Measurements from ENCODE around the gene IDI1.

Gene IDI1

DNA sequence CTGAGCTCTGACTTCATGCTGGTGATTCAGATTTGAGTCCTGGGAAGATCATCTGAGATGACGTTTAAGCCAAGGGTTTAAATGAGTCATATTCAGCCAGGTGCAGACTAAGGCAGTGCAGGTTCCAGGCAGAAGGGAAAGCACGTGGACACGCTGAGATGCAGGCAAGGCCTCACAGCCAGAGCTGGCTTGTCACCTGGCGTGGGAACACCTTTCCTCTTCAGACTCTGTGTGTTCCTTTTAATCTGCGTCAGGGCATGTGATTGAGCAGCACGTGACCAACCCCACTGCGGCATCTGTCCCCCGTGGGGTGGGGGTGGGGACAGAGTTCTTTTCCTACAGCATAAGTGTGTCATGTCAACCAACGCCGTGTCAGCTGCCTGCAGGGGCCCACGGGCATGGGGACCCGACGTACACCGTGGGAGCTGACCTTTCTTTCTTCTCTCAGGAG, 12.6 kb downstream of the IDI1 start:
- no peaks in the 10 kb centered on the region for H3K4me1 ChIP-seq (ENCODE audit: control insufficient read depth, insufficient read depth, low read length)
- H3K9me3 ChIP-seq (ENCODE audit: control insufficient read depth, low read length), result no peaks in the 10 kb centered on the region
- no peaks in the 10 kb centered on the region for H3K27me3 ChIP-seq (ENCODE audit: control insufficient read depth, insufficient read depth, low read length, poor library complexity, severe bottlenecking)
- H3K4me3 ChIP-seq (ENCODE audit: insufficient read depth, low read depth, low read length), result no peak overlapping the region
- 89 to 90% methylated on average over 14 of the region's 14 CpGs for WGBS, 2 experiments
- H3K27ac ChIP-seq (ENCODE audit: insufficient read depth, low read depth, low read length, poor library complexity, severe bottlenecking), result no peak overlapping the region
- peaks cover 11% of the 10 kb centered on the region for H3K36me3 ChIP-seq (ENCODE audit: control insufficient read depth, insufficient read depth, low read length)

DNA sequence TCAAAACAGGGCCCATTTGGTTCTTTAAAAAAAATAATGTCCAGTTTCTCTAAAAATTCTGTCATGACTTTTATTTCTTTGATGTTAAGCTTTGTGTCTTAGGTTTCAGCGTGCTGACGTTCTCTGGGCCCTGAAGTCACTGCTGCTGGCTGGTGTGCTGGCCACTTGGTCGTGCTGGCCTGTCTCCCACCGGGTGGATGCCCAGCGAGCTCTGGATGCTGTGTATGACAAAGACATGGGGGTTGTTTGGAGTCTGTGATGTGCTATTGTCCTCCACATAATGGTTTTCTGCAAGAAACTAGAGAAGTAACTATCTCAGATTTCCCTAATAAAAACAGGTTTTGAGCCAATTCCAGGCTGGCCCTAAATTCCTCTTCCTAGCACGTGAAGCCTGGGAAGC, 13.7 kb downstream of the IDI1 start:
- peaks cover 3% of the 10 kb centered on the region for H3K36me3 ChIP-seq (ENCODE audit: control insufficient read depth, insufficient read depth, low read length)
- WGBS, 2 experiments, result 63 to 66% methylated on average over 6 of the region's 6 CpGs
- H3K27me3 ChIP-seq (ENCODE audit: control insufficient read depth, insufficient read depth, low read length, poor library complexity, severe bottlenecking), result no peaks in the 10 kb centered on the region
- H3K9me3 ChIP-seq (ENCODE audit: control insufficient read depth, low read length), result no peaks in the 10 kb centered on the region
- no peak overlapping the region for H3K27ac ChIP-seq (ENCODE audit: insufficient read depth, low read depth, low read length, poor library complexity, severe bottlenecking)
- H3K4me1 ChIP-seq (ENCODE audit: control insufficient read depth, insufficient read depth, low read length), result no peaks in the 10 kb centered on the region
- no peak overlapping the region for H3K4me3 ChIP-seq (ENCODE audit: insufficient read depth, low read depth, low read length)

DNA sequence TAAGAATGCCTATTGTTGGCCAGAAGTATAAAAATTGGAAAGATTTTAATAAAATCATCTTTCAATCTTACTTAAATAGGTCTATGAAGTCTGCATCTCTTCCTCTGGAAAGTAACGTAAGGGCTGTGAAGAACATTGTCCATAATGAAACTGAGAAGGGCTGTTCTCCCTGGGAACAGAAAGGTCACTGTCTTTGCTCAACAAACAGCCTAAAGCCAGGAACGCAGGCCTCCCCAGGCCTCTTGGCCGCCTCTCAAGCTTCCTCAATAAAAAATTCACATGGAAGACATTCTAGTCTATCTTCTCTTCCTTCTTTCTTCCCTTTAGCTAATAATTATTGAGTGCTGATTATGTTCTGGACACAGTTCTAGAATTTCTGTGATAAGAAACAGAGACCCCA, 14.2 kb downstream of the IDI1 start:
- H3K4me1 ChIP-seq (ENCODE audit: control insufficient read depth, insufficient read depth, low read length), result no peaks in the 10 kb centered on the region
- H3K4me3 ChIP-seq (ENCODE audit: insufficient read depth, low read depth, low read length), result no peak overlapping the region
- H3K27ac ChIP-seq (ENCODE audit: insufficient read depth, low read depth, low read length, poor library complexity, severe bottlenecking), result no peak overlapping the region
- no peaks in the 10 kb centered on the region for H3K27me3 ChIP-seq (ENCODE audit: control insufficient read depth, insufficient read depth, low read length, poor library complexity, severe bottlenecking)
- WGBS, 2 experiments, result 91 to 93% methylated on average over 3 of the region's 3 CpGs
- H3K9me3 ChIP-seq (ENCODE audit: control insufficient read depth, low read length), result no peaks in the 10 kb centered on the region
- H3K36me3 ChIP-seq (ENCODE audit: control insufficient read depth, insufficient read depth, low read length), result no peaks in the 10 kb centered on the region

DNA sequence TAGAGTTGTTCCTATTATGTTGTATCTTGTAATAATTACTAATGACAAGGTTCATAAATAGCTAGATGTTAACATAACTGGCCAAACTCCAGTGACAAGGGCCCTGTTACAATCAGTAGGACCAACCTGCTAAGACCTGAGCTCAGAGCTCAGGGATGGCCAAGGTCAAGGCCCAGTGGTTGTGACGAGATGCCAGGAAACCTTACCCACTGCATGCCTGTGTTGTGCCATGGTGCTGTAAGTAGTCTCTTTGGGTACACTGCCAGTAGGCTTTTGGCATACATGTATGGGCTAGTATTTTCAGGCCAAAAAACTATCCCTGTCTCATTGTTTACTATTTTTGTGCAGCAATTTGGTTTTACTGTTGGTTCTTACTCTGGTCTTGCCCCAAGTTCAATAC, 15.3 kb downstream of the IDI1 start:
- Histone ChIP-seq H3K27ac (ENCODE audit: insufficient read depth, low read depth, low read length, poor library complexity, severe bottlenecking) (no peak overlapping the region), H3K27me3 (ENCODE audit: control insufficient read depth, insufficient read depth, low read length, poor library complexity, severe bottlenecking) (no peaks in the 10 kb centered on the region), H3K9me3 (ENCODE audit: control insufficient read depth, low read length) (no peaks in the 10 kb centered on the region), H3K4me1 (ENCODE audit: control insufficient read depth, insufficient read depth, low read length) (no peaks in the 10 kb centered on the region), H3K4me3 (ENCODE audit: insufficient read depth, low read depth, low read length) (no peak overlapping the region), H3K36me3 (ENCODE audit: control insufficient read depth, insufficient read depth, low read length) (no peaks in the 10 kb centered on the region)
- 92 to 96% methylated on average over 1 of the region's 1 CpG for WGBS, 2 experiments

DNA sequence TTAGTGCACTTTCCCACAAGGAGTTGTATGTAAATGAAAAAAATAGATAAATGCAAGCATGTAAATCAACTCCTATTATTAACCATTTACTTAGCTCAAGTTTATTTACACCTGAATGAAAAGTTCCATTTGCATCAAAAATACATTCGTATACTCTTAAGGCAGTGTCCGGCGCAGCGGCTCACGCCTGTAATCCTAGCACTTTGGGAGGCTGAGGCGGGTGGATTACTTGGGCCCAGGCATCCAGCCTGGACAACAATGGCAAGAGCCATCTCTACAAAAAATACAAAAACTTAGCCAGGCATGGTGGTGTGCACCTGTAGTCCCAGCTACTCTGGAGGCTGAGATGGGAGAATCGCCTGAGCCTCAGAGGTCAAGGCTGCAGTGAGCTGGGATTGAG, 19.1 kb downstream of the IDI1 start:
- Histone ChIP-seq H3K27me3 (ENCODE audit: control insufficient read depth, insufficient read depth, low read length, poor library complexity, severe bottlenecking) (no peaks in the 10 kb centered on the region), H3K9me3 (ENCODE audit: control insufficient read depth, low read length) (no peaks in the 10 kb centered on the region), H3K4me1 (ENCODE audit: control insufficient read depth, insufficient read depth, low read length) (no peaks in the 10 kb centered on the region), H3K4me3 (ENCODE audit: insufficient read depth, low read depth, low read length) (no peak overlapping the region), H3K27ac (ENCODE audit: insufficient read depth, low read depth, low read length, poor library complexity, severe bottlenecking) (no peak overlapping the region), H3K36me3 (ENCODE audit: control insufficient read depth, insufficient read depth, low read length) (no peaks in the 10 kb centered on the region)
- WGBS, 2 experiments, result 87 to 89% methylated on average over 7 of the region's 7 CpGs

DNA sequence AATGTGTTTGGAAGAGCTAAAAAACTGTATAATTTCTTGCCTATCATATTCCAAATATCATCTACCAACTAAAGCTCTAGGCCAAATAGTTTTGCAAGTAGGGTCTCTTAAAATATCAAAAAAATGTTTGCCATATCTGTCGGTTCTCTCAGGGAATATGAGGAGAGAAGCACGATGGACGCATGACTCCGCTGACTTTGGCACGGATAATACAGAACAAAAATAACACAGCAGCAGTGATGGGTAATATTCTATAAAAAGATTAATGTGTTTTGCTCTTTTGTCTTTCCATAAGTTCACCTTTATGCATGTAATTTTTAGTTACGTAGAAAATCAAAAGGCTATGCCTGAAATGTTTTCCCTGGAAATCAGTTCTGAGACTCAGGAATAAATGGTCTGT, 22.3 kb downstream of the IDI1 start:
- H3K4me1 ChIP-seq (ENCODE audit: control insufficient read depth, insufficient read depth, low read length), result no peaks in the 10 kb centered on the region
- no peak overlapping the region for H3K27ac ChIP-seq (ENCODE audit: insufficient read depth, low read depth, low read length, poor library complexity, severe bottlenecking)
- WGBS, 2 experiments, result 90 to 91% methylated on average over 5 to 6 of the region's 6 CpGs

DNA sequence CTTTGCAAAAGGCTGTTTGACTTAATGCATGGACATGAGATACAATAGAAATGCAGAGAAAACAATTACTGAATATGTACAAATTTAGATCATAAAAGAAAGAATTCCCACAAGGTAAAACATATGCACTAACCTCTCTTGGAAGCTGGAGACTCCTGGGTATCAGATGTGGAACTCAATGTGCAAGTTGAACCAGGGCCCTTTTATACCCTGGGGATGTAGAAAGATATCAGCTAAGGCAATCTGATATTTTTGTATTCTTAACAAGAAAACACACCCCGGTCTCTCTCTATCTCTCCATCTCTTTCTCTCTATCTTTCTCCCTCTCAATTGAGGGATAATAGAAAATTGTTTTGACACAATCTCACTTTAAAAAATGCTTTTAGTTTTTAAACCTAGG, 23.2 kb downstream of the IDI1 start, which contains the start of gene IDI2:
Gene IDI2, minus strand, starts transcription at position 177 of the 400 bp plus-strand sequence. CDS start 1,136 bp downstream, outside the sequence.
- no peak within 1 kb of the TSS for H3K27ac ChIP-seq (ENCODE audit: insufficient read depth, low read depth, low read length, poor library complexity, severe bottlenecking)
- no peak within 1 kb of the TSS for H3K4me3 ChIP-seq (ENCODE audit: insufficient read depth, low read depth, low read length)
- H3K27me3 ChIP-seq (ENCODE audit: control insufficient read depth, insufficient read depth, low read length, poor library complexity, severe bottlenecking), result no peaks in the 10 kb centered on the region
- WGBS, 2 experiments, result 100% methylated on average over 1 of the region's 1 CpG; no CpG with 5 or more reads in 1 of the 2 experiments
- no peaks in the 10 kb centered on the region for H3K4me1 ChIP-seq (ENCODE audit: control insufficient read depth, insufficient read depth, low read length)
- no peaks in the 10 kb centered on the region for H3K9me3 ChIP-seq (ENCODE audit: control insufficient read depth, low read length)
- H3K36me3 ChIP-seq (ENCODE audit: control insufficient read depth, insufficient read depth, low read length), result no peaks in the 10 kb centered on the region

More for the DNA sequence above, 22.3 kb downstream of the IDI1 start:
- H3K27me3 ChIP-seq (ENCODE audit: control insufficient read depth, insufficient read depth, low read length, poor library complexity, severe bottlenecking), result no peaks in the 10 kb centered on the region
- no peaks in the 10 kb centered on the region for H3K9me3 ChIP-seq (ENCODE audit: control insufficient read depth, low read length)
- H3K4me3 ChIP-seq (ENCODE audit: insufficient read depth, low read depth, low read length), result no peak overlapping the region
- no peaks in the 10 kb centered on the region for H3K36me3 ChIP-seq (ENCODE audit: control insufficient read depth, insufficient read depth, low read length)

DNA sequence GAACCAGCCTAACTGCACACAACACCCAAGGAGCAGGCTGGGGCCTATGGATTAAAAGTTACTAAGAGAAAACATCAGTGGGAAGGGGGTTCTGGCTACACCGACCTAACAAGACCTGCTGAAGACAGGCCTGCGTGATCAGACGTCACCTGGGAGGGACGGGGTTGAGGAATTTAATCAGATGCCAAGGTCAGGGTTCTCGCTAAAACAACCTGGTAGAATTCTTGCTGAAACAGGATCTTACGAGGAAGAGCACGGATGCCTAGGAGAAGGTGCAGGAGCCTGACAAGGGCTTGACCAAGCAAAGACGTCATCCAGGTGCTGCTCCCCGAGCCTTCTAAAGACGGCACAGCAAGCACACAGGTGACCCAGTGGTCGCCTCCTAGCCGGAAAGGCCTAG, 24.8 kb downstream of the IDI1 start:
- Histone ChIP-seq H3K9me3 (ENCODE audit: control insufficient read depth, low read length) (no peaks in the 10 kb centered on the region), H3K4me1 (ENCODE audit: control insufficient read depth, insufficient read depth, low read length) (no peaks in the 10 kb centered on the region), H3K27me3 (ENCODE audit: control insufficient read depth, insufficient read depth, low read length, poor library complexity, severe bottlenecking) (no peaks in the 10 kb centered on the region), H3K27ac (ENCODE audit: insufficient read depth, low read depth, low read length, poor library complexity, severe bottlenecking) (no peak overlapping the region), H3K36me3 (ENCODE audit: control insufficient read depth, insufficient read depth, low read length) (no peaks in the 10 kb centered on the region), H3K4me3 (ENCODE audit: insufficient read depth, low read depth, low read length) (no peak overlapping the region)
- 93 to 94% methylated on average over 12 of the region's 12 CpGs for WGBS, 2 experiments

DNA sequence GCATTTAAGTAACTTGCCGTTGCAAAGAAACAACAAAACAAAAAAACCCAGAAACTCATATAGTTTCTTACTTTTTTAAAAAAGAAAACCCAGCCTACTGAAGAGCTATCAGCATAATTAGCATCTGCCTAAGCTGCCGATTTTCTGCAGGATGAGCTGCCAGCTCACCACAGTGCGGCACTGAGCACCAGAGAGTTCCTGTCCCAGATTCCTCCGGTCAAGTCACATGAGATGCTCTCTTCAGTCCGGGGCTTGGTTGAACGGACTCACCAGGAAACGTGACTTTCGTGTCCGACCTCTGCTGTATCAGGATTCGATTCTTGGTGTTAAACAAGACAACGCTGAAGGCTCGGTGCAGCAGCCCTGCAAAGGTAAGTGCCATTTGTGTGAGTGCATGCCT, 26.5 kb downstream of the IDI1 start:
- WGBS, 2 experiments, result 89 to 91% methylated on average over 12 of the region's 12 CpGs
- Histone ChIP-seq H3K4me3 (ENCODE audit: insufficient read depth, low read depth, low read length) (no peak overlapping the region), H3K9me3 (ENCODE audit: control insufficient read depth, low read length) (no peaks in the 10 kb centered on the region), H3K27me3 (ENCODE audit: control insufficient read depth, insufficient read depth, low read length, poor library complexity, severe bottlenecking) (no peaks in the 10 kb centered on the region), H3K36me3 (ENCODE audit: control insufficient read depth, insufficient read depth, low read length) (peaks cover 7% of the 10 kb centered on the region), H3K4me1 (ENCODE audit: control insufficient read depth, insufficient read depth, low read length) (no peaks in the 10 kb centered on the region), H3K27ac (ENCODE audit: insufficient read depth, low read depth, low read length, poor library complexity, severe bottlenecking) (no peak overlapping the region)

DNA sequence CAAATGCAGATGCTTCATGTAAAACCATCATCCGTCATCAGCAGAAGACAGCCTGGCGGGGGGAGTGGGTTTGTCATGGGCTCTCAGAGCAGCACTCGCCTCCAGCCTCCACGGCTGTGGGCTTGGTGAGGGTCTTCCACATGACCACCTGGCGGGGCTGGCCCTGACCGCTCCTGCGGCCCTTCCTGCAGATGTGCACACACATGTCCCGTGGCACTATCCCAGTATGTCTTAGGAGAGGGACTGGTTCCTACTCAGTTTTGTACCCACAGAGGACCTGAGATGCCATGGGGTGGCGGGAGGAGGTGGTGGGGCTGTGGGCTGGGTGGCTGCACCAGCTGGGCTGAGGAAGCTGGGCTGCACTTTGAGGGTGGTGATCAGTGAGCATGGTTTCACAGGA, 28.0 kb downstream of the IDI1 start:
- 95 to 96% methylated on average over 9 of the region's 9 CpGs for WGBS, 2 experiments
- no peaks in the 10 kb centered on the region for H3K27me3 ChIP-seq (ENCODE audit: control insufficient read depth, insufficient read depth, low read length, poor library complexity, severe bottlenecking)
- H3K4me3 ChIP-seq (ENCODE audit: insufficient read depth, low read depth, low read length), result no peak overlapping the region
- no peak overlapping the region for H3K27ac ChIP-seq (ENCODE audit: insufficient read depth, low read depth, low read length, poor library complexity, severe bottlenecking)
- H3K9me3 ChIP-seq (ENCODE audit: control insufficient read depth, low read length), result no peaks in the 10 kb centered on the region
- peaks cover 21% of the 10 kb centered on the region for H3K36me3 ChIP-seq (ENCODE audit: control insufficient read depth, insufficient read depth, low read length)
- H3K4me1 ChIP-seq (ENCODE audit: control insufficient read depth, insufficient read depth, low read length), result no peaks in the 10 kb centered on the region

DNA sequence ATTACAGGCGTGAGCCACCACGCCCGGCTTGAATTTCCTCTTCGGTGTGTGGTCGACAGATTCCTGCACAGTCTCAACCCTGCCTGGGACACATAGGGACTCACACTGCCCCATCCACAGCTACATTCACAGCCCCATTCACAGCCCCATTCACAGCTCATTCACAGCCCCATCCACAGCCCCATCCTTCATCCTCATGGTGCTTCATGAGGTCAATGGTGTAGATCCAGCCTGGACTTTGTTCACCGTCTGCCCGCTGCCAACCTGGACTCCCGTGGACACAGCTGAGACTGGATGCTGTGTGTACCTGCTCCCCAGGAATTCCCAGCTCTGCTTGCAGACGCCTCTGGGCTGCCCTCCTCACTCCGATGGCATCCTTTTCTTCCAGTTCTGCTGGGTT, 28.5 kb downstream of the IDI1 start:
- Histone ChIP-seq H3K9me3 (ENCODE audit: control insufficient read depth, low read length) (no peaks in the 10 kb centered on the region), H3K36me3 (ENCODE audit: control insufficient read depth, insufficient read depth, low read length) (peaks cover 26% of the 10 kb centered on the region), H3K27me3 (ENCODE audit: control insufficient read depth, insufficient read depth, low read length, poor library complexity, severe bottlenecking) (no peaks in the 10 kb centered on the region), H3K4me1 (ENCODE audit: control insufficient read depth, insufficient read depth, low read length) (no peaks in the 10 kb centered on the region), H3K27ac (ENCODE audit: insufficient read depth, low read depth, low read length, poor library complexity, severe bottlenecking) (no peak overlapping the region), H3K4me3 (ENCODE audit: insufficient read depth, low read depth, low read length) (no peak overlapping the region)
- 87 to 88% methylated on average over 10 of the region's 10 CpGs for WGBS, 2 experiments

All from ectodermal cell (in vitro differentiated cells).